Epithelial cell of prostate (primary cell): ENCODE measurements around the gene GUCD1.
"Not testable (repeated sequence)": the region's sequence is repeated elsewhere in the genome, so short reads cannot be mapped to it uniquely, and the experiment has no call there.

ENCODE experiments used
- DNase-seq: peaks from one replicate; pipeline ENCODE4 v3.0.0-alpha.2; 2011; ENCODE audit warnings: low read depth, low spot score
- H3K27ac ChIP-seq: fragments of 450-650 bp; 2 replicates; pipeline ENCODE4 v1.5.1; 2017; ENCODE audit warnings: mild to moderate bottlenecking

GUCD1 gene

DNA sequence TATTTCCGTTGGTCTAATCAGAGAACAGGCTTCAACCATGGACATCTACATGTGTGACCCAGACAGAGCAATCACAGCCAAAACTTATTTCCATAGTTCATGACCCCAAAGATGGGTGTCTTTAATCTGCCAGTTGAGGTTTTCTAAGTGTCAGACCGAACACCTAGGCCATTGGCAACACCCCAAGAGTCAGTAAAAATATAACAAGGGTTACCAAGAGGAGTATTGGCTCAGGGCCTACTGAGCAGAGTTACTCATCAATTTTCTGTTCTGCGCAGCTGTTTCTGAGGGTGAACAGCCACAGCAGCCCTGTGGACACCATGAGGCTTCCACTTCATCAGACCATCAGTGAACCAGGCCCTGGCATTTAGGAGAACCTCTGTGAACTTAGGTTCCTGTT lies 18.8 kb downstream of the GUCD1 start:
- no peak overlapping the region for H3K27ac ChIP-seq
- DNase-seq, result no peak

DNA sequence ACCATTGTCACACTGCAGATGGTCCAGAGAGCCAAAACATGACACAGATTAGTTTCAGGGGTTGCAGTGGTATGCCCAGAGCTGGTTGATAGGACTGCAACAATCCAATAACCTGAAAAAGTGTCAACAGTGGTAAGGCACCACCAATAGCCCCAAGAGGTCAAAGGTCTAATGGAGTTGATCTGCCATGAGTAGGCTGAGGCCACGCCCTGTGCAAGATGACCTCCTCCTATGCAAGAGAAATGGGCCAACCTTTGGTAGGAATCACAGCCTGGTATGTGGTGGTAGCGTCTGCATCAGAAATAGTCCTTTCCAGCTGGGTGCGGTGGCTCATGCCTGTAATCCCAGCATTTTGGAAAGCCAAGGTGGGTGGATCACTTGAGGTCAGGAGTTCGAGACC lies 19.6 kb downstream of the GUCD1 start:
- no peak overlapping the region for H3K27ac ChIP-seq
- DNase-seq, result no peak

DNA sequence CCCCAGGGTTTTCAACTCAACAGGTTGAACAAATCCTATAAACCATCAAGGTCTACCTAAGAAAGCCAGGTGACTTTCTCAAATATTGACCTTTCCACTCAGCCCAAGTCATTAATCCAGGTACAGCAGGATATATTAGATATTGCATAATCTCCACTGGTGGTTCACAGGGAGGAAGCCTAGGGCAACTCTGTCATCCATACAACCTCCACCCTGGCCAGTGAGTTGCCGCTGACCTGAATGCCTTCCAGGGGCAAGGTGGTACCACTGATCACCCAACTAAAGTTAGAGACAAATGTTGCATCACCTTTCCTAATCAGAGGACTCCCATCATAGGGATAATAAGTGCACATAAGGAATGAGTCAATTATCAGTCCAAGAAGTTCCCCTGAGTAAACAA lies 22.9 kb downstream of the GUCD1 start:
- no peak for DNase-seq
- no peak overlapping the region for H3K27ac ChIP-seq

- not testable (repeated sequence) for DNase-seq, H3K27ac ChIP-seq
Observed at GRCh38 chr22:24530968-24531367, 24.0 kb downstream of the GUCD1 start.

DNA sequence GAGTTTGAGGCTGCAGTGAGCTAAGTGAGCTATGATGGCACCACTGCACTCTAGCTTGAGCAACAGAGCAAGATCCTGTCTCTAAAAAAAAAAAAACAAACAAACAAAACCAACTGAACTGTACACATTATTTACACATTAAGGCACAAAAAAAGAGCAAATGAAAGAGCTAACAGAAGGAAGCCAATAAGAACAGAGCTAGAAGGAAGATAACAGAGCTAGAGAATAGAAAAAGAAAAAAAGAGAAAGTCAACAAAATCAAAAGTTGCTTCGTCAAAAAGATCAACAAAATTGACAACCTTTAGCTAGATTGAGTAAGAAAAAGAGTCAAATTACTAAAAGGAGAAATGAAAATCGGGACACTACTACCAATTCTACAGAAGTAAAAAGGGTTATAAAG lies 25.0 kb downstream of the GUCD1 start:
- H3K27ac ChIP-seq, result no peak overlapping the region
- no peak for DNase-seq

GRCh38 chr22:24526191-24526590 lies 28.7 kb downstream of the GUCD1 start:
- no peak overlapping the region for H3K27ac ChIP-seq
- no peak for DNase-seq

GRCh38 chr22:24525416-24526037 lies 29.4 kb downstream of the GUCD1 start:
- no peak for DNase-seq

GRCh38 chr22:24523873-24524272 lies 31.1 kb downstream of the GUCD1 start:
- no peak overlapping the region for H3K27ac ChIP-seq
- no peak for DNase-seq

More at GRCh38 chr22:24525416-24526037, 29.4 kb downstream of the GUCD1 start:
- no peak overlapping the region for H3K27ac ChIP-seq

GRCh38 chr22:24521791-24522245 lies 33.1 kb downstream of the GUCD1 start:
- no peak overlapping the region for H3K27ac ChIP-seq
- peak; percentile 54 for DNase-seq

- no peak for DNase-seq
- H3K27ac ChIP-seq, result no peak overlapping the region
Observed at GRCh38 chr22:24519496-24519895, 35.4 kb downstream of the GUCD1 start.

GRCh38 chr22:24518771-24519485 lies 36.0 kb downstream of the GUCD1 start:
- H3K27ac ChIP-seq, result no peak overlapping the region

GRCh38 chr22:24518228-24518627 lies 36.7 kb downstream of the GUCD1 start:
- no peak overlapping the region for H3K27ac ChIP-seq
- DNase-seq, result no peak

More at GRCh38 chr22:24518771-24519485, 36.0 kb downstream of the GUCD1 start:
- DNase-seq, result no peak

GRCh38 chr22:24517446-24517845 lies 37.5 kb downstream of the GUCD1 start:
- no peak overlapping the region for H3K27ac ChIP-seq

GRCh38 chr22:24516301-24516737 lies 38.6 kb downstream of the GUCD1 start:
- no peak overlapping the region for H3K27ac ChIP-seq
- DNase-seq, result no peak

More at GRCh38 chr22:24517446-24517845, 37.5 kb downstream of the GUCD1 start:
- DNase-seq, result no peak

GRCh38 chr22:24515027-24515338 lies 40.0 kb downstream of the GUCD1 start:
- H3K27ac ChIP-seq, result no peak overlapping the region
- DNase-seq, result no peak

DNA sequence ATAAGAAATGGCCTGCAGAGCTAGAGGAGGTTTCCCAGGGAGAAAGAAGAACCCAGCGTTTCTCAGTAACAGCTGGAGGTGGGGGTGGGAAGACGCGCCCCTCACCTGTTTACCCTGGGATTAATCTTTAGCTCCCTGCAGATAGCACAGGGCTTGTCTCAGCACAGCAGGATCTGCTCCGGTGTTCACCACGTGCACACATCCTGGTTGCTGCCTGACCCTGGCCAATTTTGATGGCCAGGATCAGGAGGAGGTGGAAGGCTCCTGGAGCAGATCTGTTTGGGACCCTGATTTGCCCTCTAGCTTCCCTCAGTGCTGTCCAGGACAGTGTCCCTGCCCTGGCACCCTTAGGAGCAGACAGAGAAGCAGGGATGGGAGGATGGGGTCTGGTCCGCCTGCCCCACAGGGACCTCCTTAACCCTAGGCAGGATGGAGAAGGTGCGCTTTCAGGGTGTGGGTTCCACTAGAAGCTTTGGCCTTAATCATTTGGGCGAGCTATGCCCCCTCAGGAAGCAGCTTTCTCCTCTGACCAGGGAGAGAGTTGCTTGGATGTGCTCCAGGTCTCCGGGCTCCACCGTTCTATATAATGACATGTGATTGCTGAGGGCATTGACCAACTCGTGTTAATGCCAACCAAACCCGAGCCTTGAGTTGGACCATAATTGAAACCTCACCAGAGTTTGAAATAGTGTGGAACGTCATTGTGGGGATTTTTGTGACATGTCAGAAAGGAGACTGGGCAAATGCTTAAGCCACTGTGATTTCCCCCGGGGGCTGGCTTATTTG lies 40.5 kb downstream of the GUCD1 start:
- H3K27ac ChIP-seq, result no peak overlapping the region
- no peak for DNase-seq

DNA sequence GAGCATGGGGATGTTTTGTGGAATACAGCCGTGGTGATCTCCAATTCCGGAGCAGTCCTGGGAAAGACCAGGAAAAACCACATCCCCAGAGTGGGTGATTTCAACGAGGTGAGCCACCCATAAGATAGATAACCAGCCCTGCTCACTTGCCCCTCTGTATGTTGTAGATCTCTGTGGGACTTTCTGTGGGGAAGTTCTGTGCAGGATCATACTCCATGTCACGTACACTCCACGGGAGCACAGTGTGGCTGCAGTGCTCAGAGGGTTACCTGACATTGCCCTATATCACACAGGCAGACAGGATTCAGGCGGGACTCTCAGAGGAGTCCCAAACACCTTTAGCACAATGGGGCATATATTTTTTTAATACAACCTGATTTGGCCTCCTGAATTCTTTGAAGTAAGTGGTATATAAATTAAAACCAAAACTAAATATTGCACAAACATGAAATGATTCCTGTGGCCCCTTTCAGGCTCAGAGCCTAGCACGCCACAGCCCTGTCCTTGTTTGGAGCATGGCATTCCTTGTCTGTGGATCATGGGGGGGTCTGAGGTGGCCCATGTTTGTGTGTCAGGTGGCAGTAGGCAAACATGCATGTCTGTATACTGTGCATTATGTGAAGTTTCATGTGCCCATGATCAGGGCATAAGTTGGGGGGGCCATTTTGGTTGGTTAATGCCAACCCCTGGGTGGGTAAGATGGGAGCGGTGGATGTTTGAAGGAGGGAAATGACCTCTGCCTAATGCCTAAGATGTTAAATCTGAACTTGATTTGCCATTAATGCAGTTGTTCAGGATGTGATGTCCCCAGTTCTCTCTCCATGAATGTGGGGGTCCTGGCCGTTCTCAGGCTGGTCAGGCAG lies 41.3 kb downstream of the GUCD1 start:
- no peak for DNase-seq
- H3K27ac ChIP-seq, result no peak overlapping the region

DNA sequence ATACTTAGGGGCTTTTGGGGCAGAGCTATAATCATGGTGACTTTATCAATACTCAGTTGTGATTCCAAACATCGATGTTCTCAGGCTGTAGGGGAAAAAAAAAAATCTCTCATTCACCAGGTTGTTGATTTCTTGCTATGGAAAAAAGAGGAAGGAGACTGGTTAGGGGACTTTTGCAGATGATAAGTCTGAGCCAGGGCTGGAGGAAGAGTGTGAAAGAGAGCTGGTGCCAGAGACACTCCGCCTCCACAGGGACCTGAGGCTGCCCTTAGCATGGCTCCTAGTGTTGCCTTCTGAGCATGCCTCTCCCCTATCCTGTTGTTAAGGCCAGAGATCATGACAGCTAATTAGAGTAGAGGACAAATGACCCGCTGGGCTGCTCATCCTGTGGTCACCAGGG lies 42.9 kb downstream of the GUCD1 start:
- DNase-seq, result no peak

DNA sequence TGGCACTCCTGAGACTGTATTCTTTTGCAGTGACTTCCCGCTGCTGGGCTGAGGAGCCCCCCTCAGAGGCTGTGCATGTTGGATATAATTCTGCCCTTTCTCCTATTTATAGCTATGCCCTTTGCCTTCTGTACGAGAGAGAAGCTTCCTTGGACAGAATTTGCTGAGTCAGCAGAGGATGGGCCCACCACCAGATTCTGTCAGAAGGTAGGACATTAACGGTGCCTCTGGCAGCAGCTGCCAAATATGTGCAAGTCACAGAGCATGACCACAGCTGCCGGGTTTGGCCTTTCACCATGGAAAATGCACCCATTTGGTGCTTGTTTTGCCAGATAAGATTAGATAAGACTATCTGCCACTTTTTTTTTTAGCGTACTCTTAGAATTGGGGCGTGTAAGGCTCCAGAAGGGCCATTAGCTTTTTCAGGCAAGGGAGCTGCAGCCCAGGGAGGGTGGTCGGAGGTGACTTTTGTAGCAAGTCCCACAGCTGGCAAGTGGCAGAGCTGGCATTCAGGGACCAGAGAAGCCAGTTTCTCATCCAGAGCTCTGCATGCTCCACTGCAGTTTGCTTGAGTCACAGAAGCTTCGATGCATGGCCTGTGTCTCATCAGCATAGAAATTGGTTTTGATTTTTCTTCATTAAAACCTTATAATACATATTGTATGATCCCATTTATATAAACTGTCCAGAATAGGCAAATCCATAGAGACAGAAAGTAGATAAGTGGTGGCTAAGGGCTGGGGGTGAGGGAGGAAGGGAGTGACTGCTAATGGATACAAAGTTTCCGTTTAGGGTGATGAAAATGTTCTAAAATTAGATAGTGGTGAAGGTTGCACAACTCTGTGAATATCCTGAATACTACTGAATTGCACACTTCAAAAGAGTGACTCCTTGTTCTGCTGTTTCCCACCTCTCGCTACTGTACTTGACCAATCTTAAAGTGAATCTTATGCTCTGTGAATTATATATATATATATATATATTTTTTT lies 44.0 kb downstream of the GUCD1 start:
- DNase-seq, result no peak
- no peak overlapping the region for H3K27ac ChIP-seq

More for the DNA sequence above, 42.9 kb downstream of the GUCD1 start:
- H3K27ac ChIP-seq, result no peak overlapping the region
